PFSK-1 (cell line): ENCODE measurements around the gene FLOT2.

Experiments
- POLR2AphosphoS5 ChIP-seq: IDR thresholded peaks from 2 replicates; pipeline ENCODE4 v1.6.1; 2012; ENCODE audit warnings: low read depth, mild to moderate bottlenecking, control low read depth, low read length, moderate library complexity
- SIN3A ChIP-seq: IDR thresholded peaks from 2 replicates; pipeline ENCODE4 v1.6.1; 2012; ENCODE audit warnings: mild to moderate bottlenecking, low read length, moderate library complexity, borderline replicate concordance; ENCODE audit not compliant: insufficient read depth
- TF ChIP-seq, protein P1 (sequence below), 2 experiments: IDR thresholded peaks; 2 replicates each; pipeline versions ENCODE4 v1.6.1 to v1.8.0; 2011 to 2012; ENCODE audit warnings: low read depth in 2 of 2, low read length in 2 of 2, control low read depth in 1 of 2, inconsistent platforms in 1 of 2, mild to moderate bottlenecking in 1 of 2, moderate library complexity in 1 of 2; ENCODE audit not compliant: insufficient read depth in 1 of 2

DNA sequence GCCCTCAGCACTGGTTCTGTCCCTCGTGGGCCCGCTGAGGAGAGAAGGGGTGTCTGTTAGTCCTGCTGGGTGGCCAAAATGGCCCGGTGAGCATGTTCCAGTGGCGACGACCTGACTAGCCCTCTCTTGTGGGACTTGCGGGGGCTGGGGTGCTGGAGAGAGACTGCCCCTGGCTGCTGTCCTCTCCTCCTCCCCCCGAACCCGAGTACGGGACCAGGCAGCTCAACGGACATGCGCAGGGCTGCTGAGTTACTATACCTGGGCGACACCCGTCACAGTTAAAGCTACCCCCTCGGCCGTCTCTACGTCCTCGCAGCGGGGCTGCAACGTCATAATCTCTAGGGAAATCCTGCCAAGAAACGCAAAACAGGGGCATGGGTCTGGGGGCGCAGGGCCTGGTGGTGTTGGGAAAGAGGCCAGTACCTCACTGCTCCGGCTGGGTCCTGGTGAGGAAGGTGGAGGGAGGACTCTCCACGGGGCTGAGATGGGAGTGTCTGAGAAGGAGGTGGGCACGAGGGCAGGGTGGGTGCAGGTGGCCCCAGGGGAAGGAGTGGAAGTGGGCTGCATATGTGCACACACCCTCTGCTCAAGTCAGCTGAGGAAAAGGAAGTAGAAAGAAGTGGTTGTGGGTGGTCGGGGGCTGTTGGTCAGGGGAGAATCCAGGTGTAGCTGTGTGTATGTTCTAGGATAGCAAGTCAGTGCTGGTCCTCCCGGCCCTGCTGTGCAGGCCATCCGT lies 13.4 kb downstream of the FLOT2 start:
- TF ChIP-seq SIN3A (no peak), POLR2AphosphoS5 (no peak; the same call in 1 of the 2 replicates)
- TF ChIP-seq, protein P1, sequence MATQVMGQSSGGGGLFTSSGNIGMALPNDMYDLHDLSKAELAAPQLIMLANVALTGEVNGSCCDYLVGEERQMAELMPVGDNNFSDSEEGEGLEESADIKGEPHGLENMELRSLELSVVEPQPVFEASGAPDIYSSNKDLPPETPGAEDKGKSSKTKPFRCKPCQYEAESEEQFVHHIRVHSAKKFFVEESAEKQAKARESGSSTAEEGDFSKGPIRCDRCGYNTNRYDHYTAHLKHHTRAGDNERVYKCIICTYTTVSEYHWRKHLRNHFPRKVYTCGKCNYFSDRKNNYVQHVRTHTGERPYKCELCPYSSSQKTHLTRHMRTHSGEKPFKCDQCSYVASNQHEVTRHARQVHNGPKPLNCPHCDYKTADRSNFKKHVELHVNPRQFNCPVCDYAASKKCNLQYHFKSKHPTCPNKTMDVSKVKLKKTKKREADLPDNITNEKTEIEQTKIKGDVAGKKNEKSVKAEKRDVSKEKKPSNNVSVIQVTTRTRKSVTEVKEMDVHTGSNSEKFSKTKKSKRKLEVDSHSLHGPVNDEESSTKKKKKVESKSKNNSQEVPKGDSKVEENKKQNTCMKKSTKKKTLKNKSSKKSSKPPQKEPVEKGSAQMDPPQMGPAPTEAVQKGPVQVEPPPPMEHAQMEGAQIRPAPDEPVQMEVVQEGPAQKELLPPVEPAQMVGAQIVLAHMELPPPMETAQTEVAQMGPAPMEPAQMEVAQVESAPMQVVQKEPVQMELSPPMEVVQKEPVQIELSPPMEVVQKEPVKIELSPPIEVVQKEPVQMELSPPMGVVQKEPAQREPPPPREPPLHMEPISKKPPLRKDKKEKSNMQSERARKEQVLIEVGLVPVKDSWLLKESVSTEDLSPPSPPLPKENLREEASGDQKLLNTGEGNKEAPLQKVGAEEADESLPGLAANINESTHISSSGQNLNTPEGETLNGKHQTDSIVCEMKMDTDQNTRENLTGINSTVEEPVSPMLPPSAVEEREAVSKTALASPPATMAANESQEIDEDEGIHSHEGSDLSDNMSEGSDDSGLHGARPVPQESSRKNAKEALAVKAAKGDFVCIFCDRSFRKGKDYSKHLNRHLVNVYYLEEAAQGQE (IDR thresholded peaks at IDR 0.05; ENCODE audit: insufficient read depth in 1 of 2, low read depth in 2 of 2, low read length in 2 of 2): no peak
